BE2C (cell line): ENCODE data around the gene KRTAP5-3. TPM values are rescaled to one million over a fixed set of nuclear protein-coding genes. Genes with fewer than 3 reads are reported as not detected.

Source experiments
- DNase-seq: peaks from one replicate; pipeline ENCODE4 v3.0.0-alpha.2; 2020
- H3K27me3 ChIP-seq: fragments of 250-450 bp; sonication (Bioruptor Pico); 2 replicates; pipeline ENCODE4 v1.5.1; 2020; ENCODE audit warnings: mild to moderate bottlenecking
- H3K36me3 ChIP-seq: fragments of 250-450 bp; sonication (Bioruptor Pico); 2 replicates; pipeline ENCODE4 v1.5.1; 2020; ENCODE audit warnings: mild to moderate bottlenecking
- H3K4me1 ChIP-seq: fragments of 250-450 bp; sonication (Bioruptor Pico); 2 replicates; pipeline ENCODE4 v1.5.1; 2020
- H3K4me3 ChIP-seq: 2 replicates; pipeline ENCODE4 v1.5.1; 2011; ENCODE audit warnings: low read depth, low read length
- H3K9me3 ChIP-seq: fragments of 250-450 bp; sonication (Bioruptor Pico); 2 replicates; pipeline ENCODE4 v1.5.1; 2020
- CTCF ChIP-seq: IDR thresholded peaks from 2 replicates; pipeline ENCODE4 v1.5.1; 2012; ENCODE audit warnings: mild to moderate bottlenecking, low read depth, low read length
- polyA plus RNA-seq: library from polyadenylated mRNA; unstranded; fragments of >200 nt; gene quantifications from one replicate; pipeline ENCODE4 v1.2.1, GENCODE V29; 2012; ENCODE audit warnings: low read depth, missing spikeins; ENCODE audit not compliant: insufficient read length, insufficient read depth

The KRTAP5-3 gene
- not detected for polyA plus RNA-seq

GRCh38 chr11:1608363-1608762 is at the start of gene KRTAP5-3:
KRTAP5-3 (minus strand) TSS chr11:1608463; CDS start chr11:1608385, 78 bp downstream.
- Histone ChIP-seq H3K4me1 (no peaks in the 10 kb centered on the region), H3K36me3 (no peaks in the 10 kb centered on the region), H3K4me3 (no peak within 1 kb of the TSS), H3K9me3 (no peaks in the 10 kb centered on the region), H3K27me3 (no peaks in the 10 kb centered on the region)
- no peak for TF ChIP-seq CTCF
- DNase-seq, result no peak

GRCh38 chr11:1656670-1657069 is 48.4 kb upstream of the KRTAP5-3 start:
- H3K36me3 ChIP-seq, result no peaks in the 10 kb centered on the region
- no peaks in the 10 kb centered on the region for H3K4me1 ChIP-seq
- H3K4me3 ChIP-seq, result no peak overlapping the region
- no peaks in the 10 kb centered on the region for H3K9me3 ChIP-seq
- no peak for TF ChIP-seq CTCF
- no peak for DNase-seq
- no peaks in the 10 kb centered on the region for H3K27me3 ChIP-seq

GRCh38 chr11:1656061-1656441 is 47.8 kb upstream of the KRTAP5-3 start:
- no peak for DNase-seq
- no peaks in the 10 kb centered on the region for H3K4me1 ChIP-seq
- no peaks in the 10 kb centered on the region for H3K27me3 ChIP-seq
- no peaks in the 10 kb centered on the region for H3K36me3 ChIP-seq
- TF ChIP-seq CTCF, result no peak
- no peak overlapping the region for H3K4me3 ChIP-seq
- no peaks in the 10 kb centered on the region for H3K9me3 ChIP-seq

GRCh38 chr11:1655168-1656060 is 47.2 kb upstream of the KRTAP5-3 start:
- Histone ChIP-seq H3K36me3 (no peaks in the 10 kb centered on the region), H3K27me3 (no peaks in the 10 kb centered on the region), H3K4me3 (no peak overlapping the region), H3K4me1 (no peaks in the 10 kb centered on the region), H3K9me3 (no peaks in the 10 kb centered on the region)
- TF ChIP-seq CTCF, result no peak
- DNase-seq, result no peak

- no peak for TF ChIP-seq CTCF
- no peak overlapping the region for H3K4me3 ChIP-seq
- no peaks in the 10 kb centered on the region for H3K36me3 ChIP-seq
- no peaks in the 10 kb centered on the region for H3K9me3 ChIP-seq
- H3K27me3 ChIP-seq, result no peaks in the 10 kb centered on the region
- H3K4me1 ChIP-seq, result no peaks in the 10 kb centered on the region
- no peak for DNase-seq
Measured at GRCh38 chr11:1654388-1655167, 46.3 kb upstream of the KRTAP5-3 start.
